Measurements from ENCODE around the gene ERVH48-1. TPM values are rescaled to one million over a fixed set of nuclear protein-coding genes. Genes with fewer than 3 reads are reported as not detected.
"Not testable (repeated sequence)": the region's sequence is repeated elsewhere in the genome, so short reads cannot be mapped to it uniquely, and the experiment has no call there.

ERVH48-1 gene
- total and polyA plus RNA-seq, 2 of the 8 experiments (the other 6 are each of a cell fraction or from before 2014, with no cell fraction given) = 4.2 to 17.7 TPM

- H3K18ac ChIP-seq (ENCODE audit: extremely low read depth, low read length); CTCF ChIA-PET (ENCODE audit: partially characterized antibody); H2BK20ac ChIP-seq (ENCODE audit: low read length); H3K4me3 ChIP-seq (ENCODE audit: extremely low read depth in 1 of 4, insufficient read depth in 2 of 4, low read depth in 3 of 4, low read length in 4 of 4); H2AFZ ChIP-seq (ENCODE audit: low read length); H3K56ac ChIP-seq (replicated peaks; ENCODE audit: insufficient read length, low read depth, low read length); H3K4me2 ChIP-seq (ENCODE audit: insufficient read depth in 1 of 2, low read depth in 2 of 2, low read length in 2 of 2); H2BK120ac ChIP-seq (replicated peaks; ENCODE audit: low read depth, low read length); DNase-seq (ENCODE audit: low read depth in 1 of 2, low spot score in 2 of 2); H4K8ac ChIP-seq (ENCODE audit: extremely low read depth, insufficient read depth, low read length); H2BK15ac ChIP-seq (ENCODE audit: low read length); FAIRE-seq; H3K4me1 ChIP-seq (replicated peaks in 1 of 4; ENCODE audit: control insufficient read depth in 3 of 4, insufficient read depth in 4 of 4, low read length in 3 of 4); H3K79me1 ChIP-seq (ENCODE audit: low read depth, low read length); H3K9ac ChIP-seq (replicated peaks in 1 of 4; ENCODE audit: extremely low read depth in 1 of 4, low read depth in 3 of 4, low read length in 3 of 4); H2BK12ac ChIP-seq (ENCODE audit: low read depth, low read length); H3K27me3 ChIP-seq (replicated peaks in 1 of 4; ENCODE audit: control insufficient read depth in 3 of 4, extremely low read depth in 1 of 4, insufficient read depth in 3 of 4, low read length in 3 of 4); H2BK5ac ChIP-seq (ENCODE audit: low read depth, low read length); H3K9me3 ChIP-seq (ENCODE audit: insufficient read depth in 2 of 2, low read depth in 1 of 2, low read length in 1 of 2); H4K91ac ChIP-seq (replicated peaks; ENCODE audit: insufficient read length, low read length); H3K27ac ChIP-seq (ENCODE audit: low read depth, low read length); H3K23ac ChIP-seq (ENCODE audit: insufficient read length); H3K14ac ChIP-seq (ENCODE audit: insufficient read length); H3K4ac ChIP-seq (replicated peaks; ENCODE audit: insufficient read length, low read depth, low read length); H2AK5ac ChIP-seq (ENCODE audit: low read depth, low read length); H4K20me1 ChIP-seq (replicated peaks in 1 of 2; ENCODE audit: control insufficient read depth in 1 of 2, insufficient read depth in 2 of 2, low read length in 2 of 2); H4K5ac ChIP-seq (ENCODE audit: insufficient read length, low read depth, low read length): not testable (repeated sequence)
- peaks cover 23 to 50% (median 40%) of the 10 kb centered on the region in 4 experiments for H3K36me3 ChIP-seq (ENCODE audit: control insufficient read depth in 2 of 4, insufficient read depth in 4 of 4, low read length in 3 of 4)
- peaks cover 11% of the 10 kb centered on the region for H3K23me2 ChIP-seq (ENCODE audit: low read depth, low read length)
- peaks cover 13 to 63% of the 10 kb centered on the region in 2 experiments for H3K79me2 ChIP-seq (ENCODE audit: control insufficient read depth in 1 of 2, insufficient read depth in 2 of 2, low read length in 2 of 2)
- 97% methylated on average over 8 of the region's 10 CpGs; no CpG with 5 or more reads in 1 of the 2 experiments for WGBS, 2 experiments (ENCODE audit: extremely low coverage in 1 of 2, insufficient coverage in 1 of 2, insufficient read length in 1 of 2, insufficient replicate concordance in 2 of 2, low coverage in 1 of 2, low lambda C conversion rate in 2 of 2, missing lambda C conversion rate in 1 of 2)
- POLR2A ChIA-PET (ENCODE audit: partially characterized antibody) = interaction anchor here (0.8 to 4.8 kb wide), 7 partner anchors 8 to 33 kb away, joined by 3 to 23 read pairs (median 4); no protein-coding TSS in a partner anchor
These were observed 49.6 kb downstream of the ERVH48-1 start for GRCh38 chr21:42875811-42876210.
